Measurements from ENCODE around the gene DCAF7.

DCAF7 gene

DNA sequence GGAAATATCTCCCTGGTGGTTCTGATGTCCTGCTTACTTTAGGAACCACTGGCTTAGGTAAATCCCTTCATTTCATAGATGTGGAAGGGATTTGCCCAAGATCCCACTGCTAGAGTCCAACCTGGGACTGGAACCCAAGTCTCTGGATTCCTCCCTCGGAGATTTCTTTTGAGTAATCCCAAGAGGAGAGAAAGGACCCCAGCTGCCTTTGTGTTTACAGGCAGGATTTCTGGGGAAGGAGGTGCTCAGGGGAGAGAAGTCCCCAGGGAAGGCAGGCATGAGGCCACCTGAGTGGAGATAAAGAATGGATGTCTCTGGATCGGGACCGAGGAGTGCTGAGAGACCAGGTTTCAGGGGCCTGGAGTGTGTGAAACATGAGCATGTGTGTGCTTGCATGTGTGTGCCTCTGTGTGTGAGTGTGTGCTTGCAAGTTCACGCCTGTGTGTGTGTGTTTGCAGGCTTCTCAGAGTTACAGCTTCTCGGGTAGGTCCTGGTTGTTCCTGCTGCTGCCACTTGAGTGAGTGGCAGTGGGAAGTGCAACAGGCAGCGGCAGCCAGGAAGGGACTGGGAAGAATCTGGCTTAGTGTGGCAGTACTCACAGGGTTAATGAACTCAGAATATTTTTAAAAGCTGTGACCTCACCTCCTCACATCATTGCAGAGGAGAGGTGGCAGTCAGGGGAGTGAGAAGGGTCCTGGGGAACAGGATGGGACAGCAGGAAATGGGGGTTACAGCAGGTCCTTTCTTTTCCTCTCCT, 24.9 kb upstream of the DCAF7 start:
- DNase-seq, result no peak

GRCh38 chr17:63526861-63527260, 23.4 kb upstream of the DCAF7 start:
- DNase-seq, result no peak

DNA sequence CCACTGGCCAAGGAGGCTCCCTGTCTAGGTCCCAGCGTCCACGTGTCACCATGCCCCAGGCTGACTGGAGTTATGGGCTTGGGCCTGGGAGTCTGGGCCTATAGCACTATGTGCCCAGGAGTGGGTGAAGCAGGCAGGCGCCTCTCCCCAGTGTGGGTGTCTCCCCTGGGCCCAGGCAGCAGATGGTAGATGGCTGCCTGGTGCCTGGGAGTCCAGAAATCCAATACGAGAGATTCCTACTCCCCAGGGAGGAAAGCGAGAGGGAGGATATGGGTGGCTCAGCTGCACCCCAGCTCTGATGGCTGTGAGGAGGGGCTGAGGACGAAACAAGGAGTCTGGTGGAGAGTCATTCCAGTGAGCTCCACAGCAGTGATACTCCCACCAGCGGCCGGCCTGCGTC, 22.1 kb upstream of the DCAF7 start:
- no peak for DNase-seq

- no peak for DNase-seq
Observed at GRCh38 chr17:63529711-63530556, 20.3 kb upstream of the DCAF7 start.

GRCh38 chr17:63530557-63531021, 19.7 kb upstream of the DCAF7 start:
- no peak for DNase-seq

DNA sequence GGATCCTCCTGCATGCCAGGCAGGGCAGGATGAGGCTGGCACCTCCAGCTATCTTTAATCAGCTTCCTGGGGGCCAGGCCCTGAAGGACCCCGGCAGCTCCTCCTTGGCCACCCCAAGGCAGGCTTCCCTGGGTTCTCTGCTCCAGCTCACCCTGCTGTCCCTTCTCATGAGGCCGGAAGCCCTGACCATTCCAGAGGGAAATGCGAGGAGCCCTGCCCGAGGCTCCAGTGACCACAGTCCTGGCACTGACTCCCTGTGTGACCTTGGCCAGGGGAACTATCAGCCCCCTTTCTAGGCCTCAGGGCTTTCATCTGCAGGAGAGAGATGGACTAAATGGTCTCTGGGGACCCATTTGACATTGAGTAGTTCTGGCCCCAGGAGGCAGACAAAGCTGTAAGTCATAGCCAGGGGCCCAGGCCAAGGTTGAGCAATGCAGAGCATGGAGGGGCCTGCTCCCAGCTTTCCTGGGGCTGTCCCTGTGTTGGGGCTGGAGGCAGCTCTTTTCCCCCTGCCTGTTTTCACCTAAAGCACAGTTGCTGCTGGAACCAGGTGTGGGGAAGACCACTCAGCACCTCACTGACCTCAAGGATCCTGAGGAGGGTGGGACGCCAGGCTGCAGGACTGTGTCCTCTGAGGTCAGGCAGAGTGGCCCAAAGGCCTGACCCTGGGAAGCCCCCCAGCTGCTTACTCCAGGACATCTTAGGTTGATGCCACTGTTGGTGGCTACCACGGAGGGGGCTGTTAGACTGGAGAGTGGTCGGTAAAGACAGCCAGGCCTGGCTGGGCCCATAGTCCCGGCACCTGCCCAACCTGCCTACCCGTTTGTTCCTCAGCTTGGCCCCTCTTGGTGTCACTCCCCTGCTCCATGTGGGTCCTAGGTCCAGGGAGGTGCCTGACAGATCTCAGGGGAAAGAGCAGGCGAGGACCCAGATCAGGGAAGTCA, 19.0 kb upstream of the DCAF7 start:
- no peak for DNase-seq

DNA sequence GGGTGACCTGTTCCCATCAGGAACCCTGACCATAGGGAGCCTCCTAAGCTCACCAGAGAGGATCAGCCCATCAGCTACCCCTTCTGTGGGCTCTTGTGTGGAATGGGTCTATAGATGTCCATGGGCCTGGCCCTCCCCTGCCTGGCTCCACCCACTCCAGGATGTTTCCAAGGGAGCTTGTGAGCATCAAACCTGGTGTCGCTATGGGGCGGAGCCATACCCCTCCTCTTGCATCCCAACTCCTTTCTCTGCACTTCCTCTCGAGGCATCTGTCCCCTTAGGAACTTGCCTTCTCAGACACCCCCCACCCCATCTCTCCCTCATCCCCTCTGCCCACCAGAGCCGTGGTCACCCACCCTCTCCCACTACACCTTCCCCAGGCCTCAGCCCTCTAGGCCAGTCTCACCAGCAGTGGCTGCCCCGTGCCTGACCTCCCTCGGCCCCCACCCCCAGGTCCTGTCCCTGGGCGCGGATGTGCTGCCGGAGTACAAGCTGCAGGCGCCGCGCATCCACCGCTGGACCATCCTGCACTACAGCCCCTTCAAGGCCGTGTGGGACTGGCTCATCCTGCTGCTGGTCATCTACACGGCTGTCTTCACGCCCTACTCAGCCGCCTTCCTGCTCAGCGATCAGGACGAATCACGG, 16.7 kb upstream of the DCAF7 start:
- DNase-seq, result no peak

- DNase-seq, result no peak
Observed at GRCh38 chr17:63534078-63534570, 16.2 kb upstream of the DCAF7 start.

DNA sequence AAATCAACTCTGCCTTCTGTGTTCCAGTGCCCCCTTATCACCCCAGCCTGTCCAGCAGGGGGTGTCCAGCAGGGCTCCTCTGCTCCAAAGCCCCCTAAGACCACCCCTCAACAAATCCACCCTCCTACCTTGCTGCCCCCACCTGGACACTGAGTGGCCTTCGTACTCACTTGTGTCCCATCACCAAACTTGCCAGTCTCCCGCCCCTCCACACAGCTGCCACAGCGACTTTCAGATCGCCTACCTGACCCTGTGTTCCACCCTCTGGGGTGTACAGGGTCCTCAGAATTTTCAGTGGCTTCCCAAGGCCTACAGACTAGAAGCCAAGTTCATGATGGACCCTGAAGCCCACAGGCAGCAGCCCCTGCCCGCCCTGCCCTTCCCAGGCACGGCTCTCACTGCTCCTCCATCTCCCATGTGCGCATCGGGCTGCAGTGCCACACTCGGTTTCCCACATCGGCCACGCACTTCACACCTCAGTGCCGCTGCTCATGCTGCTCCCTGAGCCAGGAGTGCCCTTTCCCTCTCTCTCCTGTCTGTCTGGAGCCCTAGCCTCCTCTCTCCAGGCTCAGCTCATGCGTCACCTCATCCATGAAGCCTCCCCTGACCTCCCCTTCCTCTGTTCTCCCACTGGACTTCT, 15.3 kb upstream of the DCAF7 start:
- DNase-seq, result no peak

DNA sequence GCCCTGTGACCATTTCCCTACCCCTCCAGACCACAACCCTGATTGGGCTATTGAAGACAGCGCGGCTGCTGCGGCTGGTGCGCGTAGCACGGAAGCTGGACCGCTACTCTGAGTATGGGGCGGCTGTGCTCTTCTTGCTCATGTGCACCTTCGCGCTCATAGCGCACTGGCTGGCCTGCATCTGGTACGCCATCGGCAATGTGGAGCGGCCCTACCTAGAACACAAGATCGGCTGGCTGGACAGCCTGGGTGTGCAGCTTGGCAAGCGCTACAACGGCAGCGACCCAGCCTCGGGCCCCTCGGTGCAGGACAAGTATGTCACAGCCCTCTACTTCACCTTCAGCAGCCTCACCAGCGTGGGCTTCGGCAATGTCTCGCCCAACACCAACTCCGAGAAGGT, 14.6 kb upstream of the DCAF7 start:
- no peak for DNase-seq

- DNase-seq, result no peak
Observed at GRCh38 chr17:63537001-63537400, 13.3 kb upstream of the DCAF7 start.

GRCh38 chr17:63537991-63538692, 12.1 kb upstream of the DCAF7 start:
- DNase-seq, result no peak

DNA sequence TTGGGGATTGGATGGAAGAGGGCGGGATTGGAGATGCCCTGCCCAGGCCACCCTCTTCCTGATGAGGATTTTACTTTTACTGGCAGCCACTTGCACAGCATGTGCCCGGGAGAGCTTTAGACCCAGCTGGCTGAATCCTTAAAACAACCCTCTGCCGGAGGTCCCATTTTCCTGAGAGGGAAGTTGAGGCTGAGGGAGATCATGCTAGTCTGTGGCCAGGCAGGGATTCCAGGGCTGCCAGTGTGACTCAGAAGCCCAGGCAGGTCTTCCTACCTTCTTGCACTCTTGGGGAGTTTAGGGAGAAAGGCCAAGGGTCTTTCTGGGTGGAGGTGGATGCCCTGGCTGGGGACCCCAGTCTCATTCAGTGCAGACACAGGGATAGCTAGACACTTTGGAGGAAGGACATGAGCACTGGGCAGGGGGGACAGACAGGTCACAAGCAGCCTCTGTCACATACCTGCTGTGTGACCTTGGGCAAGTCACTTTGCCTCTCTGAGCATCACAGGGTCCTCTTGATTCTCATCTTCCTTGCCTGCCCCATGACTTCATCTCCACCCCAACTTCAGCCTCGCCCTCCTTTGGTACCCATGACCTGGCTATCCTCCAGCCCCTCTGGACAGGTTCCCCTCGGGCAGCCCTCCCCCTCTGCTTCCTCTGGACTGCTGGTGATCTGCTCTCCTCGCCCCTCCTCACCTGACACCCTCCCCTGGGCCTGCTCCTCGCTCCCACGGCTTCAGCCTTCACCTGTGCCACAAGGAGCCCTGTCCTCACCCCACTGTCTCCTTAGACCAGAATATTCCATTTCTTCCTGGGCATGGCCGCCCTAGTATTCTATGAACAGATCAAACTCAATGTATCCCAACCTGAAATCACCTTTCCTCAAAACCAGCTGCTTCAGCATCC, 11.3 kb upstream of the DCAF7 start:
- no peak for DNase-seq

DNA sequence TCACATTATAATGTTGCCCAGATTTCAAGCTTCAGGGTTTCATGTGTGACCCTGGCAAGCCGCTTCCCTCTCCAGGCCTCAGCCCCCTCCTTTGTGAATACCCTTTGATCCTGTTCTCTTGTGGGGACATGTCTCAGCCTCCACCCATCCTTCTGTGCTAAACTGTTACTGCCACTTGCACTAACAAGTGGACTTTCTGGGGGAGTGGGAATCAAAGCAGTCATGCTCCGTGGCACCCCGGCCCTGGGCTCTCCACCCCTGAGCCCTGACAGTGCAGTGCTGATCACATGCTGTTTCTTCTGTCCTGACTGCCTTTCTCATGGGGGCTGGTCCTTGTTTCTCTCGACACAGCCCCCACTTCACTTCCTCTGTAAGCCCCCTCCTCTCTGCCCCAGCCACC, 9.7 kb upstream of the DCAF7 start:
- no peak for DNase-seq

DNA sequence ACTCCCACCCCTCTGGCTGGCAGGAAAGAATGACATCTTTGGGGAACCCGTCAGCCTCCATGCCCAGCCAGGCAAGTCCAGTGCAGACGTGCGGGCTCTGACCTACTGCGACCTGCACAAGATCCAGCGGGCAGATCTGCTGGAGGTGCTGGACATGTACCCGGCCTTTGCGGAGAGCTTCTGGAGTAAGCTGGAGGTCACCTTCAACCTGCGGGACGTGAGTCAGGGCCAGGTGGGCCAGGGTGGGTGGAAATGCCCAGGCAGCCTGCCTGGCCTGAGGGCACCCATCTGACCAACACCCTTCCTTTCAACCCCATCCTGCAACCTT, 8.1 kb upstream of the DCAF7 start:
- DNase-seq, result no peak

GRCh38 chr17:63542942-63543821, 7.1 kb upstream of the DCAF7 start:
- DNase-seq, result no peak

- DNase-seq, result no peak
Observed at GRCh38 chr17:63543822-63544420, 6.4 kb upstream of the DCAF7 start.

DNA sequence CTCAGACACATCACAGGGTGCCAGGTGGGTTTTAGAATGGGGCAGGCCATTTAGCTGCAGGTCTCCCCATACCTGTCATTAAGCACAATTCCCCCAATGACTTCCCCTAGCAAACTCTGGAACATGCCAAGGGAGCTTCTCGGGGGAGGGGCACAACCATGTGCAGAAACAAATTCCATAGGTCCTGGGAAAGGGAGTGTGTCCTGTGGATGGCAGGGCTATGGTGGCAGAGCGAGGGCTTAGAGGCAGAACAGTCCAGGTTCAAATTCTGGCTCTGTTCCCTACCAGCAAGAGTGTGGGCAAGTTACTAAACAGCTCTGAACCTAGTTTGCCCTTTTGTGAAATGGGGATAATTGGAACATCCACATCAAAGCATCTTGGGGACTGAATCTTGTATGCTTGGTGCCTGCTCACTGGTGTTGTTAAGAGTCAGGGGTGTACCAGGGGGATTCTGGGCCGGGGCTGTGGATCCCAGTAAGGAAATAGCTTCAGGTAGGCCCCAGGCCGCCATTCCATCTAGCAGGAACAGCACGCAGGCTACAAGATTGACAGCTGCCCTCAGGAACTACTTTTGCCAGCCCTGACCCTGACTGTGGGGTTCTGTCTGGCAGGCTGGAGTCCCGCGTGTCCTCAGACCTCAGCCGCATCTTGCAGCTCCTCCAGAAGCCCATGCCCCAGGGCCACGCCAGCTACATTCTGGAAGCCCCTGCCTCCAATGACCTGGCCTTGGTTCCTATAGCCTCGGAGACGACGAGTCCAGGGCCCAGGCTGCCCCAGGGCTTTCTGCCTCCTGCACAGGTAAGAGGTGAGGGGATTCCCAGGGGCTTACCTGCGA, 5.6 kb upstream of the DCAF7 start:
- DNase-seq, result no peak

All from NCI-H1930 (cell line).